GM11168 (cell line): ENCODE data around the gene MTM1.

Experiments
- in situ Hi-C: fragments of 300-500 bp; cut with MboI; formaldehyde crosslinking; loops from one replicate; pipeline ENCODE4 v1.12.0; 2022; ENCODE audit warnings: low sequenced_read_pairs; ENCODE audit not compliant: unreplicated experiment

MTM1 gene

GRCh38 chrX:150649096-150649870 is 80.9 kb downstream of the MTM1 start:
- in situ Hi-C loops = no loop called here

GRCh38 chrX:150651906-150652305 is 83.5 kb downstream of the MTM1 start:
- in situ Hi-C loops = no loop called here

GRCh38 chrX:150655788-150656187 is 87.4 kb downstream of the MTM1 start:
- in situ Hi-C loops = no loop called here

- in situ Hi-C loops = no loop called here
These were observed 94.7 kb downstream of the MTM1 start for GRCh38 chrX:150663073-150663472.

GRCh38 chrX:150664290-150664689 is 95.9 kb downstream of the MTM1 start:
- in situ Hi-C loops = no loop called here

GRCh38 chrX:150676221-150676620 is 107.8 kb downstream of the MTM1 start:
- in situ Hi-C loops = no loop called here

- in situ Hi-C loops = no loop called here
These were observed 112.6 kb downstream of the MTM1 start for GRCh38 chrX:150680974-150681373.

GRCh38 chrX:150683112-150683511 is 114.7 kb downstream of the MTM1 start:
- in situ Hi-C loops = no loop called here

- in situ Hi-C loops = no loop called here
These were observed 115.2 kb downstream of the MTM1 start for GRCh38 chrX:150683536-150684146.

GRCh38 chrX:150688911-150689451 is 120.6 kb downstream of the MTM1 start:
- in situ Hi-C loops = no loop called here

- in situ Hi-C loops = no loop called here
These were observed 121.7 kb downstream of the MTM1 start for GRCh38 chrX:150690126-150690525.

GRCh38 chrX:150692296-150692695 is 123.9 kb downstream of the MTM1 start:
- in situ Hi-C loops = no loop called here

GRCh38 chrX:150692831-150693724 is 124.7 kb downstream of the MTM1 start, which contains the start of gene MTMR1:
MTMR1 (plus strand) TSS chrX:150693396; CDS start chrX:150693531, 135 bp downstream.
- in situ Hi-C loops = no loop called here

GRCh38 chrX:150693725-150694574 is 125.5 kb downstream of the MTM1 start:
- in situ Hi-C loops = no loop called here

GRCh38 chrX:150694738-150695410 is 126.5 kb downstream of the MTM1 start:
- in situ Hi-C loops = no loop called here

GRCh38 chrX:150696331-150696730 is 127.9 kb downstream of the MTM1 start:
- in situ Hi-C loops = no loop called here

- in situ Hi-C loops = no loop called here
These were observed 128.4 kb downstream of the MTM1 start for GRCh38 chrX:150696866-150697265.

- in situ Hi-C loops = no loop called here
These were observed 129.2 kb downstream of the MTM1 start for GRCh38 chrX:150697641-150698040.

- in situ Hi-C loops = no loop called here
These were observed 130.6 kb downstream of the MTM1 start for GRCh38 chrX:150698981-150699380.
